ENCODE measurements around the gene HECW1.

HECW1 gene

DNA sequence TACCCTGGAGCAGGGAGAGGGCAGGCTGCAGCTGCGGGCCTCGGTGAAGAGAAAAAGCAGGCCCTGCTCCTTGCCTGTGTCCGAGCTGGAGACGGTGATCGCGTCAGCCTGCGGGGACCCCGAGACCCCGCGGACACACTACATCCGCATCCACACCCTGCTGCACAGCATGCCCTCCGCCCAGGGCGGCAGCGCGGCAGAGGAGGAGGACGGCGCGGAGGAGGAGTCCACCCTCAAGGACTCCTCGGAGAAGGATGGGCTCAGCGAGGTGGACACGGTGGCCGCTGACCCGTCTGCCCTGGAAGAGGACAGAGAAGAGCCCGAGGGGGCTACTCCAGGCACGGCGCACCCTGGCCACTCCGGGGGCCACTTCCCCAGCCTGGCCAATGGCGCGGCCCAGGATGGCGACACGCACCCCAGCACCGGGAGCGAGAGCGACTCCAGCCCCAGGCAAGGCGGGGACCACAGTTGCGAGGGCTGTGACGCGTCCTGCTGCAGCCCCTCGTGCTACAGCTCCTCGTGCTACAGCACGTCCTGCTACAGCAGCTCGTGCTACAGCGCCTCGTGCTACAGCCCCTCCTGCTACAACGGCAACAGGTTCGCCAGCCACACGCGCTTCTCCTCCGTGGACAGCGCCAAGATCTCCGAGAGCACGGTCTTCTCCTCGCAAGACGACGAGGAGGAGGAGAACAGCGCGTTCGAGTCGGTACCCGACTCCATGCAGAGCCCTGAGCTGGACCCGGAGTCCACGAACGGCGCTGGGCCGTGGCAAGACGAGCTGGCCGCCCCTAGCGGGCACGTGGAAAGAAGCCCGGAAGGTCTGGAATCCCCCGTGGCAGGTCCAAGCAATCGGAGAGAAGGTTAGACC, 332.5 kb downstream of the HECW1 start:
- no peak for DNase-seq

- DNase-seq, result no peak
Observed at GRCh38 chr7:43449577-43449976, 337.1 kb downstream of the HECW1 start.

DNA sequence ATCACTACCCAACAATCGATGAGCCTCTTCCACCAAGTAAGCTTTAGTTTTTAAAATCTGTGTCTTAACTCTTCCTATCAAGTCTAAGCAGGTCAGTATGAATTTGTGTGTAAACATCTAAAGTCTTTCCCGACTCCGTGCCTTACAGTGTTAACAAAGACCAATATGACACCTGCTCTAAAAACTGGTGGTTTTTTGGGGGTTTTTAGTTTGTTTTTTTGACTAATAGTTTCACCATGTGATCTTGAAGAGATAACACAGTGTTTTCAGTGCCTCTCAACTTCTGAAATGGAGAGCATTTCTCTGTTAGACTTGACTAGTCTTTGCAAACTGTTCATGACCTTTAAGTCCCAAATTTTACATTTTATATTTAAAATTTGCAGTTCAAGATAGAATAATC, 338.4 kb downstream of the HECW1 start:
- no peak for DNase-seq

- no peak for DNase-seq
Observed at GRCh38 chr7:43454936-43455518, 342.6 kb downstream of the HECW1 start.

DNA sequence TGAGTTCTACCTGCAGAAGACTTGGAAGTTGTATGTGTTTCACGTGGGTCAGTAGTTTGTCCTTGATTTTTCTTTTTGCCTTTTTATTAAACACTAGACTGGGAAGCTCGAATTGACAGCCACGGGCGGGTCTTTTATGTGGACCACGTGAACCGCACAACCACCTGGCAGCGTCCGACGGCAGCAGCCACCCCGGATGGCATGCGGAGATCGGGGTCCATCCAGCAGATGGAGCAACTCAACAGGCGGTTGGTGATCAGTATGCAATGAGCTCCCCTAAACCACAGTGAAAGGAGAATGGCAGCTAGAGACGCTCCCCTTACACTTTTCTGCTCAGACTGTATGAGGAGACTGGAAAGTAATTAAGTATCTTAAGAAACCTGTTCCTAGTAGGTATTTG, 343.8 kb downstream of the HECW1 start:
- no peak for DNase-seq

GRCh38 chr7:43458330-43459018, 346.0 kb downstream of the HECW1 start:
- DNase-seq, result no peak

GRCh38 chr7:43459019-43459337, 346.5 kb downstream of the HECW1 start:
- DNase-seq, result no peak

GRCh38 chr7:43460733-43461348, 348.4 kb downstream of the HECW1 start:
- DNase-seq, result no peak

GRCh38 chr7:43461349-43462024, 349.0 kb downstream of the HECW1 start:
- no peak for DNase-seq

GRCh38 chr7:43462836-43463235, 350.4 kb downstream of the HECW1 start:
- DNase-seq, result peak in 1 of 2 experiments; percentile 39

- no peak for DNase-seq
Observed at GRCh38 chr7:43463401-43463980, 351.0 kb downstream of the HECW1 start.

GRCh38 chr7:43465581-43466554, 353.4 kb downstream of the HECW1 start:
- DNase-seq, result no peak

GRCh38 chr7:43467406-43467805, 355.0 kb downstream of the HECW1 start:
- DNase-seq, result no peak

- no peak for DNase-seq
Observed at GRCh38 chr7:43467846-43468245, 355.4 kb downstream of the HECW1 start.

DNA sequence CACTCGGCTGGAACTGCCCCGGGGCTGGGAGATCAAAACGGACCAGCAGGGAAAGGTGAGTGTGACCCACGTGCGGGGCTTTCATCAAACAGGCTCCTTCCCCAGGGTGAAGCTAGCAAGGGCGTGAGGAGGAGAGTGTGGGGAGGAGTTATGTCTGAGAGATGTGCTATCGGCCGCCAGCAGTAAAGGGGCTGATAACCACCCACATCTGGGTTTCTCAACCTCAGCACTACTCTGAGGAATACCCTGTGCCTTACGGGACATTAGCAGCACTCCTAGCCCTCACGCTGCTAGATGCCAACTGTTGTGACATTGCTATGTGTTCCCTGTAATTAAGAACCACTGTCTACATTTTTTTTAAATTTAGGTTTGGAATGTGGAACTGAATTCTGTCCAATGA, 356.6 kb downstream of the HECW1 start:
- DNase-seq, result no peak

GRCh38 chr7:43470110-43470509, 357.7 kb downstream of the HECW1 start:
- no peak for DNase-seq

DNA sequence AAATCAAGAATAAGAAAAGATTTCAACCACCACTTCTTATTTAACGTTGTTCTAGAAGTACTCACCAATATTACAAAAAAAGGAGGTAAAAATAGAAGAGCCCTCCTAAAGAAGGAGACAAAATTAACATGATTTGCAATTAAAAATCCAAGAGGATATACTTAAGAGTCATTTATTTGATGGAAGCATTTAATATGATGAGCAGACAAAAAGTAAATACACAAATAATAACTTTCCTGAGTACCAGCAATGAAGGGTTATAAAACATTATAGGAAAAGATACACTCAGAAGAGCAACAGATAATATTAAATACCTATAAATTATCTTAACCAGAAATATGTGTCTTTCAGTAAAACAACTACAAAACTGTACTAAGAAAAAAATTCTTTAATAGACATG, 363.5 kb downstream of the HECW1 start:
- DNase-seq, result no peak

DNA sequence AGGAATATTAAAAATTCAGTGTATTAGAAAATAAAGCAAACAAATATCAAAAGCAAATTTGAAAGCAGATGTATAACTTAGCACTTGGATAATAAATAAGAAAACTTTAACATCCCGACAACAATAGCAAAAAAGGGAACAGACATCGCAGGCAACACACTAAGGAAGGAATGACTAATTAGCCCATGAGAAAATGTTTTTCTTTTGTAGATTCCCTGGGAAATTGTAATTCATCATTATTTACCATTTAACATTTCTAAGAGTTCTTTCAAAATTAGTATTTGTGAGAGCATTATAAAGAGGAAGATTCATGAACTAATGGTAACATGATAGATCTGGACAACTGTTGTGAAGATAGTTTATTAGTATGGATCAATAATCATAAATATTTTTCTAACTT, 364.4 kb downstream of the HECW1 start:
- no peak for DNase-seq

- DNase-seq, result no peak
Observed at GRCh38 chr7:43479042-43479441, 366.6 kb downstream of the HECW1 start.

DNA sequence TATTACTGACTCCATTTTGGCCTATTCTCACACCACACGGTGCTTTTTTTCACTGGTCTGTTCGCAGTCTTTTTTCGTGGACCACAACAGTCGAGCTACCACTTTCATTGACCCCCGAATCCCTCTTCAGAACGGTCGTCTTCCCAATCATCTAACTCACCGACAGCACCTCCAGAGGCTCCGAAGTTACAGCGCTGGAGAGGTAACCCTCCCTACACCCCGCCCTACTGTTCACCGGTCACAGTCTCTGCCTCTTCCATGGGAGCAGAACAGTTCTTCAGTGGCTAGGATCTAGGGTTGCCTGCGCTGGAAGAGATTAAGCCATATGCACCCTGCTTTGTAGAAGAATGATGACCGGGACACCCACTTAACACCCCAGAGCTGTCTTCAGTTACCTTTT, 367.1 kb downstream of the HECW1 start:
- no peak for DNase-seq

DNA sequence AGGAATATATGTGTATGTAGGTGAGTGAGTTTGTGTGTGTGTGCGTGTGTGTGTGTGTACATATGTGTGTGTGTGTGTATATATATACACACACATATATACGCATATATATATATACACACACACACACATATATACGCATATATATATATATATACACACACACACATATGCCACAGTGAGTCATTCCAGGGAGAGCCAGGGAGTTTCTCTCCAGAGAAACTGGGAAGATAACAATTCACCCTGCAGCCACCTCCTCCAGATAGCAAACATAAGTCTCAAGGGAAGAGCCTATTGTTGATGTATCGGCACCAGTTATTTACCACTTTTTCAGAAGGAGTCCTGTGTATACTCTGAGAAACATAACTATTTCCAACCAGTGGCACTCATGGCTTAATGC, 368.1 kb downstream of the HECW1 start:
- DNase-seq, result no peak

All from cerebellar nuclear complex (tissue), 1 donor.